K562 (cell line): ENCODE measurements around the gene SLC37A4. TPM values are rescaled to one million over a fixed set of nuclear protein-coding genes. Genes with fewer than 3 reads are reported as not detected.
A peak's percentile ranks its signal among the peaks of the same experiment; 100 is the strongest.

Source experiments
- ARID4B ChIP-seq: sonication (generic); formaldehyde crosslinking; IDR thresholded peaks from 2 replicates; pipeline ENCODE4 v1.8.0; 2022; ENCODE audit warnings: mild to moderate bottlenecking, missing genetic modification reagents
- DIDO1 ChIP-seq: fragments of 450-650 bp; IDR thresholded peaks from 2 replicates; pipeline ENCODE4 v1.6.1; 2016; ENCODE audit warnings: low read depth, missing biosample characterization, missing genetic modification characterization
- GTF2F1 ChIP-seq: IDR thresholded peaks from 2 replicates; pipeline ENCODE4 v1.6.1; 2011; ENCODE audit warnings: low read depth, low read length, improper control_type of control experiment
- IRF2 ChIP-seq: sonication (generic); formaldehyde crosslinking; IDR thresholded peaks from 2 replicates; pipeline ENCODE4 v1.8.1; 2022; ENCODE audit warnings: mild to moderate bottlenecking, missing genetic modification reagents
- MAFG ChIP-seq: fragments of 450-650 bp; conservative IDR thresholded peaks from 2 replicates; pipeline ENCODE4 v1.6.1; 2016; ENCODE audit warnings: missing genetic modification characterization, missing compliant biosample characterization
- MCM2 ChIP-seq: fragments of 450-650 bp; IDR thresholded peaks from 2 replicates; pipeline ENCODE4 v1.6.1; 2017; ENCODE audit warnings: low read depth, mild to moderate bottlenecking
- MNT ChIP-seq, 2 experiments: fragments of 450-650 bp; conservative IDR thresholded peaks; 2 replicates each; pipeline ENCODE4 v1.6.1; 2017; ENCODE audit warnings: mild to moderate bottlenecking in 2 of 2, moderate library complexity in 2 of 2
- NEUROD1 ChIP-seq: fragments of 150-350 bp; IDR thresholded peaks from 2 replicates; pipeline ENCODE4 v1.6.1; 2014; ENCODE audit warnings: borderline replicate concordance, low read length, low read depth; ENCODE audit not compliant: partially characterized antibody
- NFRKB ChIP-seq: fragments of 450-650 bp; IDR thresholded peaks from 2 replicates; pipeline ENCODE4 v1.6.1; 2016; ENCODE audit warnings: low read depth
- NFYB ChIP-seq: IDR thresholded peaks from 2 replicates; pipeline ENCODE4 v1.6.1; 2011; ENCODE audit warnings: mild to moderate bottlenecking, moderate library complexity; ENCODE audit not compliant: insufficient read length; ENCODE audit errors: extremely low read depth
- POLR2AphosphoS5 ChIP-seq: IDR thresholded peaks from 2 replicates; pipeline ENCODE4 v1.6.1; 2011; ENCODE audit warnings: mild to moderate bottlenecking, low read depth, low read length, moderate library complexity; ENCODE audit not compliant: control insufficient read depth, insufficient read depth
- POLR2B ChIP-seq: fragments of 450-650 bp; IDR thresholded peaks from 2 replicates; pipeline ENCODE4 v1.6.1; 2018; ENCODE audit warnings: low read depth; ENCODE audit not compliant: partially characterized antibody
- PRMT5 ChIP-seq: sonication (generic); formaldehyde crosslinking; IDR thresholded peaks from 2 replicates; pipeline ENCODE4 v1.5.0; 2020; ENCODE audit warnings: missing genetic modification reagents
- PTBP1 ChIP-seq: fragments of 200-400 bp; formaldehyde crosslinking; IDR thresholded peaks from 2 replicates; pipeline ENCODE4 v1.6.1; 2017; ENCODE audit warnings: low read depth, low read length
- TBP ChIP-seq: optimal IDR thresholded peaks from 2 replicates; pipeline ENCODE3; 2011; ENCODE audit warnings: low read depth, low read length, improper control_type of control experiment
- U2AF2 ChIP-seq: fragments of 200-400 bp; formaldehyde crosslinking; optimal IDR thresholded peaks from 2 replicates; pipeline ENCODE3; 2017; ENCODE audit warnings: low read depth, mild to moderate bottlenecking, low read length
- ZFP91 ChIP-seq: sonication (generic); formaldehyde crosslinking; IDR thresholded peaks from 2 replicates; pipeline ENCODE4 v1.8.0; 2022; ENCODE audit warnings: mild to moderate bottlenecking, missing genetic modification reagents
- ZFPM2 ChIP-seq: fragments of 250-450 bp; sonication (Bioruptor Pico); IDR thresholded peaks from 2 replicates; pipeline ENCODE4 v1.5.1; 2022; ENCODE audit warnings: mild to moderate bottlenecking
- ZNF232 ChIP-seq: sonication (generic); formaldehyde crosslinking; IDR thresholded peaks from 2 replicates; pipeline ENCODE4 v1.8.0; 2022; ENCODE audit warnings: mild to moderate bottlenecking, missing genetic modification reagents
- ZNF274 ChIP-seq: IDR thresholded peaks from 2 replicates; pipeline ENCODE4 v1.6.1; 2011; ENCODE audit warnings: low read depth, mild to moderate bottlenecking, low read length, moderate library complexity, borderline replicate concordance
- ZNF75A ChIP-seq: fragments of 450-650 bp; formaldehyde crosslinking; IDR thresholded peaks from 2 replicates; pipeline ENCODE4 v1.4.0; 2020; ENCODE audit warnings: mild to moderate bottlenecking
- polyA plus RNA-seq, 8 experiments: library from polyadenylated mRNA; depleted of rRNA in 4 of 8; stranded (reverse) in 5 of 8; unstranded in 3 of 8; fragments of >200 nt; fragmentation: Nextera tagmentation in 2 of 8; fragmentation: Illumina TruSeq in 1 of 8; extraction: Ambion mirVana in 2 of 8; extraction: Trizol in 1 of 8; gene quantifications; 2 replicates each; pipeline versions ENCODE4 v1.2.1 to v1.2.3, GENCODE V29; 2011 to 2014; ENCODE audit warnings: inconsistent platforms in 1 of 8, missing spikeins in 1 of 8
- total RNA-seq, 7 experiments: library from RNA; depleted of rRNA in 6 of 7; stranded (reverse); fragments of >200 nt in 6 of 7; fragmentation: Illumina TruSeq in 2 of 7; extraction: Trizol in 2 of 7; gene quantifications; 2 replicates each; pipeline versions ENCODE4 v1.2.1 to v1.2.3, GENCODE V29; 2011 to 2021; ENCODE audit warnings: low replicate concordance in 1 of 7

SLC37A4 gene
- total and polyA plus RNA-seq, 9 of the 15 experiments (the other 6 are each of a cell fraction or from before 2014, with no cell fraction given): 24.7 to 73.9 (median 40.7) TPM

- no peak for TF ChIP-seq DIDO1 (tag)
- peak; percentile 99 for TF ChIP-seq MNT (conservative IDR thresholded peaks at IDR 0.05)
- TF ChIP-seq GTF2F1: no peak
- no peak for TF ChIP-seq ZFP91
- no peak for TF ChIP-seq ZNF274
- no peak for TF ChIP-seq ZNF75A (CRISPR knock-in tag)
- no peak for TF ChIP-seq U2AF2
- no peak for TF ChIP-seq IRF2 (CRISPR knock-in tag)
- TF ChIP-seq PTBP1: no peak
- no peak for TF ChIP-seq ZNF232
- TF ChIP-seq NEUROD1: no peak
- TF ChIP-seq ARID4B: 0 out of 2 replicates have a peak, but pooled peaks have one; percentile 52
- TF ChIP-seq ZFPM2 (CRISPR knock-in tag): no peak
- peak; percentile 48 for TF ChIP-seq POLR2AphosphoS5
- peak; percentile 61; the same call in 1 of the 2 replicates for TF ChIP-seq NFRKB
- no peak for TF ChIP-seq NFYB
- TF ChIP-seq MCM2: no peak
- TF ChIP-seq TBP: peak; percentile 56
- peak; percentile 38 for TF ChIP-seq POLR2B
- TF ChIP-seq PRMT5 (CRISPR knock-in tag): no peak
- peak; percentile 64 for TF ChIP-seq MAFG (tag)
Observed at GRCh38 chr11:118980191-118980881, 50.3 kb downstream of the SLC37A4 start (continued).
